Hepatocyte (in vitro differentiated cells): ENCODE measurements around the gene CYP2J2. TPM values are rescaled to one million over a fixed set of nuclear protein-coding genes. Genes with fewer than 3 reads are reported as not detected.

ENCODE experiments used
- DNase-seq: peaks from one replicate; pipeline ENCODE4 v3.0.0-alpha.2; 2016; ENCODE audit warnings: low spot score
- H2AFZ ChIP-seq: fragments of 200-600 bp; sonication (generic); 2 replicates; pipeline ENCODE4 v1.6.0; 2016; ENCODE audit warnings: antibody characterized with exemption, mild to moderate bottlenecking
- H3K27ac ChIP-seq: fragments of 200-600 bp; sonication (generic); 2 replicates; pipeline ENCODE4 v1.5.1; 2016; ENCODE audit warnings: mild to moderate bottlenecking
- H3K27me3 ChIP-seq: fragments of 200-600 bp; sonication (generic); 2 replicates; pipeline ENCODE4 v1.6.1; 2016
- H3K36me3 ChIP-seq: fragments of 200-600 bp; sonication (generic); replicated peaks from 2 replicates; pipeline ENCODE4 v1.5.1; 2016; ENCODE audit warnings: low read depth; ENCODE audit not compliant: insufficient read depth
- H3K4me1 ChIP-seq: fragments of 200-600 bp; sonication (generic); 2 replicates; pipeline ENCODE4 v1.5.1; 2016; ENCODE audit warnings: mild to moderate bottlenecking, moderate library complexity; ENCODE audit not compliant: insufficient read depth
- H3K4me2 ChIP-seq: fragments of 200-600 bp; sonication (generic); 2 replicates; pipeline ENCODE4 v1.6.0; 2016
- H3K4me3 ChIP-seq: fragments of 200-600 bp; sonication (generic); 2 replicates; pipeline ENCODE4 v1.5.1; 2016; ENCODE audit warnings: mild to moderate bottlenecking
- H3K79me2 ChIP-seq: fragments of 200-600 bp; sonication (generic); 2 replicates; pipeline ENCODE4 v1.6.0; 2017; ENCODE audit warnings: mild to moderate bottlenecking
- H3K9me2 ChIP-seq: fragments of 200-600 bp; sonication (generic); replicated peaks from 2 replicates; pipeline ENCODE4 v1.6.0; 2017; ENCODE audit warnings: mild to moderate bottlenecking; ENCODE audit not compliant: insufficient read depth
- H3K9me3 ChIP-seq: fragments of 200-600 bp; sonication (generic); 2 replicates; pipeline ENCODE4 v1.5.1; 2016; ENCODE audit warnings: low read depth, mild to moderate bottlenecking
- H4K20me1 ChIP-seq: fragments of 200-600 bp; sonication (generic); 2 replicates; pipeline ENCODE4 v1.6.0; 2016; ENCODE audit warnings: mild to moderate bottlenecking; ENCODE audit not compliant: insufficient read depth, poor library complexity, severe bottlenecking
- EZH2 ChIP-seq: fragments of 200-600 bp; sonication (generic); IDR thresholded peaks from 2 replicates; pipeline ENCODE4 v1.6.1; 2016; ENCODE audit warnings: antibody characterized with exemption, mild to moderate bottlenecking, borderline replicate concordance
- EZH2phosphoT487 ChIP-seq: fragments of 200-600 bp; sonication (generic); IDR thresholded peaks from one replicate; pipeline ENCODE4 v1.6.1; 2018; ENCODE audit warnings: antibody characterized with exemption, mild to moderate bottlenecking, low read depth, moderate library complexity; ENCODE audit not compliant: unreplicated experiment, severe bottlenecking
- whole genome bisulfite sequencing: methylation state at CpG from one replicate; pipeline ENCODE4 v1.1.6; 2016; ENCODE audit warnings: low lambda C conversion rate; ENCODE audit errors: missing lambda C conversion rate; 5-methylcytosine and 5-hydroxymethylcytosine counted together
- polyA plus RNA-seq: library from polyadenylated mRNA; unstranded; fragments of >200 nt; fragmentation: Nextera tagmentation; extraction: Ambion mirVana; gene quantifications from 2 replicates; pipeline ENCODE4 v1.2.1, GENCODE V29; 2016
- total RNA-seq: library from RNA; depleted of rRNA; stranded (reverse); fragments of >200 nt; gene quantifications from 2 replicates; pipeline ENCODE4 v1.2.3, GENCODE V29; 2014
- TF ChIP-seq, protein P1 (sequence below): fragments of 200-600 bp; sonication (generic); IDR thresholded peaks from 2 replicates; pipeline ENCODE4 v1.5.1; 2016; ENCODE audit warnings: antibody characterized with exemption, mild to moderate bottlenecking; ENCODE audit not compliant: poor library complexity

CYP2J2 gene
- total and polyA plus RNA-seq, 2 experiments from 2014 or later: 6.1 to 9.4 TPM

DNA sequence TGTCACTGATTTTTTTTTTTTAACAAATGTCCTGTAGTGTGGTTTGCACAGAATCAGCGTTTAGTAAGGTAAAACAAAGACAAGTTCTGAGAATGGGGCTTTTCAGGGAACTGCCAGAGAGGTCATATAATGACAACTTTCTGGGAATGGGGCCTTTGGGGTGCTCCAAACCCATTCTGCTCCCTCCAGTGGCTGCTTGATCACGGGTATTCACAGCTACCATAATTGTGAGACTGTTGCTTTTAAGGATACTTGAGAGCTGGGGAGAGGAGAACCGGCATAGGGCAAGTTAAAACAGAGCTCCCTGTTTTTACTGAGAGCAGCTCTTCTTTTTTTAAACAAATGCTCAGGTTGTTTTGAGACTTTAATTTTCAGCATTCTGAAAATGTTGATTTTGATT is 48.2 kb downstream of the CYP2J2 start:
- H3K4me1 ChIP-seq: no peaks in the 10 kb centered on the region
- H3K79me2 ChIP-seq: no peaks in the 10 kb centered on the region
- H3K27me3 ChIP-seq: no peaks in the 10 kb centered on the region
- no peak overlapping the region for H2AFZ ChIP-seq
- H3K4me2 ChIP-seq: no peak overlapping the region
- no peak overlapping the region for H3K4me3 ChIP-seq
- H3K9me3 ChIP-seq: peaks cover 4% of the 10 kb centered on the region
- no peaks in the 10 kb centered on the region for H3K36me3 ChIP-seq
- no peak for DNase-seq
- H3K9me2 ChIP-seq: no peaks in the 10 kb centered on the region
- 81% methylated on average over 3 of the region's 3 CpGs for WGBS
- no peak for TF ChIP-seq EZH2
- no peak for TF ChIP-seq EZH2phosphoT487
- TF ChIP-seq, protein P1, sequence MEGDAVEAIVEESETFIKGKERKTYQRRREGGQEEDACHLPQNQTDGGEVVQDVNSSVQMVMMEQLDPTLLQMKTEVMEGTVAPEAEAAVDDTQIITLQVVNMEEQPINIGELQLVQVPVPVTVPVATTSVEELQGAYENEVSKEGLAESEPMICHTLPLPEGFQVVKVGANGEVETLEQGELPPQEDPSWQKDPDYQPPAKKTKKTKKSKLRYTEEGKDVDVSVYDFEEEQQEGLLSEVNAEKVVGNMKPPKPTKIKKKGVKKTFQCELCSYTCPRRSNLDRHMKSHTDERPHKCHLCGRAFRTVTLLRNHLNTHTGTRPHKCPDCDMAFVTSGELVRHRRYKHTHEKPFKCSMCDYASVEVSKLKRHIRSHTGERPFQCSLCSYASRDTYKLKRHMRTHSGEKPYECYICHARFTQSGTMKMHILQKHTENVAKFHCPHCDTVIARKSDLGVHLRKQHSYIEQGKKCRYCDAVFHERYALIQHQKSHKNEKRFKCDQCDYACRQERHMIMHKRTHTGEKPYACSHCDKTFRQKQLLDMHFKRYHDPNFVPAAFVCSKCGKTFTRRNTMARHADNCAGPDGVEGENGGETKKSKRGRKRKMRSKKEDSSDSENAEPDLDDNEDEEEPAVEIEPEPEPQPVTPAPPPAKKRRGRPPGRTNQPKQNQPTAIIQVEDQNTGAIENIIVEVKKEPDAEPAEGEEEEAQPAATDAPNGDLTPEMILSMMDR: no peak
- no peak overlapping the region for H3K27ac ChIP-seq
- no peaks in the 10 kb centered on the region for H4K20me1 ChIP-seq

DNA sequence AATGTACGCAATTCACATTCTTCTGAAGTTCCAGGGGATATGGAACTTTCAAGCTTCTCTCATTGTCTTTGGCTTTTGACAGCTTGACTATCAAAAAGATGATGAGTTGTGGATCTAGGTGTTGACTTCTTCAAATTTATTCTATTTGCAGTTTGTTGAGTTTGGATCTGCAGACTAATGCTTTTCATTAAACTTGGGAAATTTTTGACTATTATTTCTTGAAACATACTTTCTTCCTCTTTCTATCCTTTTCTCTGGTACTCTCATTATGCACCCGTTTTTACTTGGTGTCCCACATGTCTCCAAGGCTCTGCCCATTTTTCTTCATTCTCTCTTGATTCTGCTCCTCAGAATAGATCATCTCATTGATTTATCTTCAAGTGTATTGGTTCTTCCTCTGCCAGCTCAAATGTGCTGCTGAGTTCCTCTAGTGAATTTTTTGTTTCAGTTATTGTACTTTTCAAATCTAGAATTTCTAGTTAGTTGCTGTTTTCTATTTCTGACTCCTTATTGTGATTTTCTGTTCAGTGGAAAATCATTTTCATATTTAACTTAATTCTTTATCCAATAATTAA is 49.4 kb downstream of the CYP2J2 start:
- TF ChIP-seq EZH2phosphoT487: no peak
- TF ChIP-seq, protein P1: no peak
- no peak for TF ChIP-seq EZH2
- no peak overlapping the region for H3K4me2 ChIP-seq
- DNase-seq: no peak
- no peak overlapping the region for H3K4me3 ChIP-seq
- H3K27ac ChIP-seq: no peak overlapping the region
- no peaks in the 10 kb centered on the region for H4K20me1 ChIP-seq
- H3K9me3 ChIP-seq: peaks cover 4% of the 10 kb centered on the region
- 83% methylated on average over 2 of the region's 2 CpGs for WGBS
- no peaks in the 10 kb centered on the region for H3K27me3 ChIP-seq
- no peaks in the 10 kb centered on the region for H3K9me2 ChIP-seq
- no peaks in the 10 kb centered on the region for H3K4me1 ChIP-seq
- no peaks in the 10 kb centered on the region for H3K36me3 ChIP-seq
- no peak overlapping the region for H2AFZ ChIP-seq
- no peaks in the 10 kb centered on the region for H3K79me2 ChIP-seq

DNA sequence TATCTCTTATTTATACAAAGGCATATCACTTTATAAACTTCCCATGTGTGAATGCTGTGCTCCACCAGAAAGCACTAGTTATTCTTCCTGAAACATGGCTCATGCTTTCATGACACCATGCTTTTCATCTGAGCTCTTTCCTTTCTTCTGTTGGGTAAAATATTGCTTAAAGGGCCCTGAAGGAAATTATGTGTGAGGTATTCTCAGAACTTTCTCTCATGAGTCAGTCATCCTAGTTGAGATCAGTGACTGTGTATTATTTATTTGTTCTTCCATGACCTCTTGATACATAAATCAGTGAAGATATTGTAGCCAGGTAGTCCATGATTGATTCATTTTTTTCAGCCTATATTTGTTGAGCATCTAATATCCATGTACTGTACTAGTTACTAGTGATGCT is 54.8 kb downstream of the CYP2J2 start:
- H4K20me1 ChIP-seq: no peaks in the 10 kb centered on the region
- no peaks in the 10 kb centered on the region for H3K36me3 ChIP-seq
- no peaks in the 10 kb centered on the region for H3K79me2 ChIP-seq
- no peak for DNase-seq
- H3K27ac ChIP-seq: no peak overlapping the region
- no peak overlapping the region for H2AFZ ChIP-seq
- no peak overlapping the region for H3K4me3 ChIP-seq
- H3K4me1 ChIP-seq: no peaks in the 10 kb centered on the region
- H3K27me3 ChIP-seq: no peaks in the 10 kb centered on the region
- no peak overlapping the region for H3K4me2 ChIP-seq
- H3K9me3 ChIP-seq: no peaks in the 10 kb centered on the region
- H3K9me2 ChIP-seq: no peaks in the 10 kb centered on the region
- TF ChIP-seq, protein P1: no peak
- TF ChIP-seq EZH2phosphoT487 (no peak), EZH2 (no peak)

DNA sequence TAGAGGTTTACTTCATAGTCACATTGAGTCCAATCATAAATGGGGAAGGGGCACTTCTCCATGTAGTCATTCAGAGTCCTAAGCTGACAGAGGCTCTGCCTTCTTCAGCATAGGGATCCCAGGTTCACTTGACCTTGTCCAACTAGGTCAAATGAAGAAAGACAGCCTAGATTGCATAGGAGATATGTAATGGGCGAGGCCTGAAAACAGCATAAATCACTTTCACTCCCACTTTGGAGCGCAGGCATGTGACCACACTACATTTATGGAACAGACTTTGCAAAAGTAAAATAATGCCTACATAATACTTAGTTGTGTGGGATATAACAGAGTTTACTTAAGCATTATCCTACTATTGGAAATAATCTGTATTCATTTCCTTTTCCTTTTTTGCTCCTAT is 60.1 kb downstream of the CYP2J2 start:
- Histone ChIP-seq H3K4me2 (no peak overlapping the region), H3K79me2 (no peaks in the 10 kb centered on the region), H3K27me3 (no peaks in the 10 kb centered on the region), H4K20me1 (no peaks in the 10 kb centered on the region), H3K9me3 (no peaks in the 10 kb centered on the region), H3K4me3 (no peak overlapping the region), H3K9me2 (no peaks in the 10 kb centered on the region), H3K4me1 (no peaks in the 10 kb centered on the region), H2AFZ (no peak overlapping the region), H3K36me3 (no peaks in the 10 kb centered on the region), H3K27ac (no peak overlapping the region)
- no peak for DNase-seq
- 87% methylated on average over 2 of the region's 2 CpGs for WGBS
- TF ChIP-seq EZH2phosphoT487 (no peak), EZH2 (no peak)
- TF ChIP-seq, protein P1: no peak
